WTC11 (cell line): ENCODE measurements around the gene GAL3ST2. TPM values are rescaled to one million over a fixed set of nuclear protein-coding genes. Genes with fewer than 3 reads are reported as not detected.

Experiments
- ATAC-seq: fragments of 200-7000 bp; cut with Tn5 transposase; 2 replicates; pipeline ENCODE4 v1.10.0; 2021; ENCODE audit warnings: mild to moderate bottlenecking, moderate library complexity
- CTCF ChIA-PET: fragments of 300-600 bp; sonication (Branson Sonifier 250); formaldehyde crosslinking; loops from one replicate; lab custom pipeline; 2021; ENCODE audit warnings: antibody characterized with exemption; lab: Charles Lee
- POLR2A ChIA-PET: fragments of 350-600 bp; sonication (Branson Sonifier 250); formaldehyde crosslinking; loops from one replicate; lab custom pipeline; 2021; ENCODE audit warnings: antibody characterized with exemption; lab: Charles Lee
- DNase-seq: peaks from one replicate; pipeline ENCODE4 v3.0.0; 2021; ENCODE audit warnings: low spot score
- H3K27ac Mint-ChIP-seq: 2 replicates; pipeline ENCODE4 v1.8.0; 2021; ENCODE audit warnings: mixed read lengths
- H3K27me3 Mint-ChIP-seq: 2 replicates; pipeline ENCODE4 v1.8.0; 2021; ENCODE audit warnings: low read depth, mild to moderate bottlenecking, moderate library complexity, mixed read lengths
- H3K36me3 Mint-ChIP-seq: 2 replicates; pipeline ENCODE4 v1.8.0; 2021; ENCODE audit warnings: mixed read lengths
- H3K4me1 Mint-ChIP-seq: 2 replicates; pipeline ENCODE4 v1.8.0; 2022; ENCODE audit warnings: mixed read lengths
- H3K4me3 Mint-ChIP-seq: 2 replicates; pipeline ENCODE4 v1.8.0; 2021; ENCODE audit warnings: mild to moderate bottlenecking, moderate library complexity, mixed read lengths
- H3K9me3 Mint-ChIP-seq: 2 replicates; pipeline ENCODE4 v1.8.0; 2021; ENCODE audit warnings: mixed read lengths
- ATF2 ChIP-seq: sonication (generic); formaldehyde crosslinking; IDR thresholded peaks from 2 replicates; pipeline ENCODE4 v1.8.1; 2022; ENCODE audit warnings: low read depth, missing genetic modification reagents, borderline replicate concordance
- CREM ChIP-seq: sonication (generic); formaldehyde crosslinking; IDR thresholded peaks from 2 replicates; pipeline ENCODE4 v1.8.1; 2022; ENCODE audit warnings: mild to moderate bottlenecking, missing genetic modification reagents, moderate library complexity
- ERG ChIP-seq: fragments of 250-450 bp; sonication (Bioruptor Pico); IDR thresholded peaks from 2 replicates; pipeline ENCODE4 v1.8.0; 2021; ENCODE audit warnings: mild to moderate bottlenecking
- FOXP1 ChIP-seq: sonication (generic); formaldehyde crosslinking; IDR thresholded peaks from 2 replicates; pipeline ENCODE4 v1.8.0; 2022; ENCODE audit warnings: missing genetic modification reagents, mild to moderate bottlenecking, moderate library complexity, borderline replicate concordance
- FOXP4 ChIP-seq: sonication (generic); formaldehyde crosslinking; IDR thresholded peaks from 2 replicates; pipeline ENCODE4 v1.8.0; 2022; ENCODE audit warnings: mild to moderate bottlenecking, missing genetic modification reagents
- GABPB1 ChIP-seq: sonication (generic); formaldehyde crosslinking; IDR thresholded peaks from 2 replicates; pipeline ENCODE4 v1.8.1; 2023; ENCODE audit warnings: mild to moderate bottlenecking, missing genetic modification reagents
- HMGXB4 ChIP-seq: sonication (generic); formaldehyde crosslinking; IDR thresholded peaks from 2 replicates; pipeline ENCODE4 v1.8.1; 2023; ENCODE audit warnings: mild to moderate bottlenecking, moderate library complexity, missing genetic modification reagents
- IRF1 ChIP-seq: sonication (generic); formaldehyde crosslinking; IDR thresholded peaks from 2 replicates; pipeline ENCODE4 v1.8.0; 2023; ENCODE audit warnings: missing genetic modification reagents
- JAZF1 ChIP-seq: fragments of 250-450 bp; sonication (Bioruptor Pico); IDR thresholded peaks from 2 replicates; pipeline ENCODE4 v1.9.0; 2021; ENCODE audit warnings: moderate library complexity, mild to moderate bottlenecking, inconsistent platforms
- NFE2L1 ChIP-seq: sonication (generic); formaldehyde crosslinking; IDR thresholded peaks from 2 replicates; pipeline ENCODE4 v1.8.1; 2023; ENCODE audit warnings: missing genetic modification reagents
- NFYB ChIP-seq: sonication (generic); formaldehyde crosslinking; conservative IDR thresholded peaks from 2 replicates; pipeline ENCODE4 v1.8.0; 2022; ENCODE audit warnings: low read depth, missing genetic modification reagents
- PREB ChIP-seq: sonication (generic); formaldehyde crosslinking; IDR thresholded peaks from 2 replicates; pipeline ENCODE4 v1.8.1; 2022; ENCODE audit warnings: mild to moderate bottlenecking, missing genetic modification reagents, moderate library complexity, borderline replicate concordance
- RORB ChIP-seq: fragments of 250-450 bp; sonication (Bioruptor Pico); IDR thresholded peaks from 2 replicates; pipeline ENCODE4 v1.9.0; 2021; ENCODE audit warnings: mild to moderate bottlenecking
- SP1 ChIP-seq: sonication (generic); formaldehyde crosslinking; conservative IDR thresholded peaks from 2 replicates; pipeline ENCODE4 v1.8.1; 2022; ENCODE audit warnings: missing genetic modification reagents
- TP53 ChIP-seq: sonication (generic); formaldehyde crosslinking; IDR thresholded peaks from 2 replicates; pipeline ENCODE4 v1.8.1; 2023; ENCODE audit warnings: mild to moderate bottlenecking, missing genetic modification reagents
- ZMAT4 ChIP-seq: fragments of 250-450 bp; sonication (Bioruptor Pico); IDR thresholded peaks from 2 replicates; pipeline ENCODE4 v1.9.0; 2021; ENCODE audit warnings: mild to moderate bottlenecking
- ZNF121 ChIP-seq: sonication (generic); formaldehyde crosslinking; IDR thresholded peaks from 2 replicates; pipeline ENCODE4 v1.8.0; 2023; ENCODE audit warnings: missing genetic modification reagents
- ZNF263 ChIP-seq: sonication (generic); formaldehyde crosslinking; IDR thresholded peaks from 2 replicates; pipeline ENCODE4 v1.8.1; 2022; ENCODE audit warnings: low read depth, mild to moderate bottlenecking, moderate library complexity, missing genetic modification reagents
- ZNF512 ChIP-seq: sonication (generic); formaldehyde crosslinking; IDR thresholded peaks from 2 replicates; pipeline ENCODE4 v1.8.1; 2022; ENCODE audit warnings: missing genetic modification reagents, borderline replicate concordance
- ZNF532 ChIP-seq: fragments of 250-450 bp; sonication (Bioruptor Pico); IDR thresholded peaks from 2 replicates; pipeline ENCODE4 v1.9.0; 2021; ENCODE audit warnings: mild to moderate bottlenecking, borderline replicate concordance
- total RNA-seq: library from RNA; stranded (reverse); gene quantifications from 3 replicates; pipeline ENCODE4 v1.2.3, GENCODE V29; 2021

The GAL3ST2 gene
- total RNA-seq, 1 experiment from 2014 or later: 0.98 TPM

- TF ChIP-seq ZNF263 (CRISPR knock-in tag) (no peak), SP1 (no peak), FOXP4 (no peak), JAZF1 (CRISPR knock-in tag) (no peak), ERG (CRISPR knock-in tag) (no peak), GABPB1 (no peak), IRF1 (CRISPR knock-in tag) (no peak), FOXP1 (CRISPR knock-in tag) (no peak)
- CTCF ChIA-PET: no interaction called here
- no peak for ATAC-seq
- no peak overlapping the region for H3K27ac Mint-ChIP-seq
- no peaks in the 10 kb centered on the region for H3K27me3 Mint-ChIP-seq
- H3K4me3 Mint-ChIP-seq: no peak overlapping the region
- no peak for DNase-seq
- no peaks in the 10 kb centered on the region for H3K4me1 Mint-ChIP-seq
- POLR2A ChIA-PET: no interaction called here
- peaks cover 2% of the 10 kb centered on the region; the same call in 1 of the 2 replicates for H3K9me3 Mint-ChIP-seq
- H3K36me3 Mint-ChIP-seq: peaks cover 7% of the 10 kb centered on the region
Measured at GRCh38 chr2:241741016-241741415, 35.6 kb upstream of the GAL3ST2 start.

GRCh38 chr2:241742320-241742939 lies 34.2 kb upstream of the GAL3ST2 start:
- CTCF ChIA-PET: interaction anchor here (0.6 kb wide), 1 partner anchor 21 kb away, joined by 3 read pairs; no protein-coding TSS in a partner anchor
- POLR2A ChIA-PET: no interaction called here
- TF ChIP-seq NFE2L1 (CRISPR knock-in tag) (no peak), RORB (CRISPR knock-in tag) (no peak), PREB (CRISPR knock-in tag) (no peak), ZNF512 (no peak), ZNF121 (CRISPR knock-in tag) (no peak), ZNF532 (no peak), CREM (CRISPR knock-in tag) (no peak), NFYB (no peak), ATF2 (no peak), HMGXB4 (CRISPR knock-in tag) (no peak), TP53 (CRISPR knock-in tag) (no peak), ZMAT4 (CRISPR knock-in tag) (no peak)

More at GRCh38 chr2:241742320-241742939, 34.2 kb upstream of the GAL3ST2 start:
- Mint-ChIP-seq H3K36me3 (peaks cover 9% of the 10 kb centered on the region), H3K27me3 (no peaks in the 10 kb centered on the region), H3K4me3 (no peak overlapping the region), H3K4me1 (no peaks in the 10 kb centered on the region), H3K9me3 (peaks cover 5% of the 10 kb centered on the region; the same call in 1 of the 2 replicates), H3K27ac (no peak overlapping the region)
- DNase-seq (no peak), ATAC-seq (no peak)
